ENCODE results near the gene ZFP36L1.

The ZFP36L1 gene, protein sequence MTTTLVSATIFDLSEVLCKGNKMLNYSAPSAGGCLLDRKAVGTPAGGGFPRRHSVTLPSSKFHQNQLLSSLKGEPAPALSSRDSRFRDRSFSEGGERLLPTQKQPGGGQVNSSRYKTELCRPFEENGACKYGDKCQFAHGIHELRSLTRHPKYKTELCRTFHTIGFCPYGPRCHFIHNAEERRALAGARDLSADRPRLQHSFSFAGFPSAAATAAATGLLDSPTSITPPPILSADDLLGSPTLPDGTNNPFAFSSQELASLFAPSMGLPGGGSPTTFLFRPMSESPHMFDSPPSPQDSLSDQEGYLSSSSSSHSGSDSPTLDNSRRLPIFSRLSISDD

DNA sequence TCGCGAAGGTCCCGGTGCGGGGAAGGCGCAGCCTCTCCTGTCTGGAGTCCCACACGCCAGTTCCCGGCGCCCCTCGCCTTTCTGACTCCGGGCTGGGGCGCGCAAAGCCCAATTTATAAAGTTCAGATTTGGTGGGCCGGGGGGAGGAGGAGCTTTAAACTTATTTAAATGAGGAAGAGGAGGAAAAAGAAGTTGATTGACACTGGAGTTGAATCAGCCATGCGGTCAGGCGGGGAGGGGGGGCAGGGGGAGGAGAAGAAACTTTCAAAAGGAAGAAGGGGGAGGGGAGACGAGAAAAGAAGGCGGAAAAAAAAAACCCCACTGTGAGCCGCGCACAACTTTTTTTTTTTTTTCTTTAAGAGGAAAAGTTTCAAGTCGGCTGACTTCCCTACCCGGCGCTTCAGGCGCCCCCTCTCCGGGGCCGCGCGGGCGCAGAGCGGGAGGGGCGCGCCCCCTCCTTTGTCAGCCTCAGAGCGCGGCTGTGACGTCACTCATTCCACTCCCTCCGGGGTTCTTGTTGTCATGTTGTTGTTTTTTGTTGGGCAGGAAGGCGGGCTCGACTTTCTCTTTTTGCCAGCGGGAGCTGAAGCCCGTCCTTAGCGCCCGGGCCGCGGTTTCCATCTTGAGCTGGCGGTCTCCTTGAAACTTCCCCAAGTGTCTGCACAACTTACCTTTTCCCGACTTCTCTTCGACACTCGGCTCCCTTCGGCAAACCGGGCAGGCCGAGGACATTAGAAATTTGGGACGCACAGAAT lies at the start of gene ZFP36L1:
Gene ZFP36L1, minus strand, starts transcription at position 89 of the 755 bp plus-strand sequence. CDS start 129 bp downstream, outside the sequence.
- no peak for DNase-seq

DNA sequence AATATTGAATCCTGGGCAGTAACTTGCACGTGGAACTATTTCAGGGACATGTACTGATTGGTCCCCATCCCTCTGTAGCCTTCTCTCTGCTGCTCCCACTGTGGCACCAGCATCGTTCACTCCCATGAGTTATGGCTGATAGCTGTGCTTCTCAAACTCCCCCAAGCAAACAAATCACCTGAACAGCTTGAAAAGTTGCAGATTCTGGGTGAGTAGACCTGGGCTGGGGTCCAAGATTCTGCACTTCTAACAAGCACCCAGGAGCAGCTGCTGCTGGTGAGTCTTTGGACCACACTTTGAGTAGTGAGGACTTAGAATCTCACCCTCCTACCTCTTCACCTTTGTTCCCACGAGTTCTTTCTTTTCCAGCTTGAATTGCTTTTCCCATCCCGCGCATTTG lies 49.4 kb upstream of the ZFP36L1 start:
- DNase-seq = no peak

DNA sequence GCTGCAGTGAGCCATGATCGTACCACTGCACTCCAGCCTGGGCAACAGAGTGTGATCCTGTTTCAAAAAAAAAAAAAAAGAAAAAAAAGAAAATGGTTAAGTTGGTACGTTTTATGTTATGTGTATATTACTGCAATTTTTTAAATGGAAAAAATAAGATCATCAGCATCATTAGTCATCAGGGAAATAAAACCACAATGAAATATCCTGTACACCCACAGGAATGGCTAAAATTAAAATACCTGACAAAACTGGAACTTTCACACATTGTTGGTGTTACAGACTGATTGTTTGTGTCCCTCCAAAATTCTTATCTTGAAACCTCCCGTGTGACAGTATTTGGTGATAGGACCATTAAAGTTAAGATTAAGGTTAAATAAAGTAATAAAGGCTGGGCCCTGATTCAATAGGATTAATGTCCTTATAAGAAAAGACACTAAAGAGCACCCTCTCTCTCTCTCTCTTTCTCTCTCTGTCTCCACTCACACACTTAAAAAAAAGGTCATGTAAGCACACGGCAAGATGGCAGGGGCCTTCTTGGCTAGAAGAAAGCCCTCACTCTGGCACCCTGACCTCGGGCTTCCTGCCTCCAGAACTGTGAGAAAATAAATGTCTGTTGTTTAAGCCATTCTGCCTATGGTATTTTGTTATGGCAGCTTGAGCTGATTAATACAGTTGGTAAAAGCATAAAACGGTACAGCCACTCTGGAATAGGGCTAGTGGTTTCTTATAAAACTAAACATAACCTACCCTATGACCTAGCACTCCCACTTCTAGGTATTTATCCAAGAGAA lies 48.3 kb upstream of the ZFP36L1 start:
- DNase-seq = no peak

DNA sequence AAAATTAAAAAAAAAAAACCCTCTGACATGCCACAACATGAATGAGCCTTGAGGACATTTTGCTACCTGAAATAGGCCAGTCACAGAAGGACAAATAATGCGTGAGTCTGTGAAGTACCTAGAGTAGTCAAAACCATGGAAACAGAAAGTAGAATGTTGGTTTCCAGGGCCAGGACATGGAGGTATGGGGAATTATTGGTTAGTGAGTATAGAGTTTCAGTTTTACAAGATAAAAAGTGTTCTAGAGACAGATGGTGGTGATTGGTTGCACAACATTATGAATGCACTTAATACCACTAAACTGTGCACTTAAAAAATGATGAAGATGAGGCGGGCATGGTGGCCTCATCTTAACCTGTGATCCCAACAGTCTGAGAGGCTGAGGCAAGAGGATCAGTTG lies 47.6 kb upstream of the ZFP36L1 start:
- DNase-seq = no peak

DNA sequence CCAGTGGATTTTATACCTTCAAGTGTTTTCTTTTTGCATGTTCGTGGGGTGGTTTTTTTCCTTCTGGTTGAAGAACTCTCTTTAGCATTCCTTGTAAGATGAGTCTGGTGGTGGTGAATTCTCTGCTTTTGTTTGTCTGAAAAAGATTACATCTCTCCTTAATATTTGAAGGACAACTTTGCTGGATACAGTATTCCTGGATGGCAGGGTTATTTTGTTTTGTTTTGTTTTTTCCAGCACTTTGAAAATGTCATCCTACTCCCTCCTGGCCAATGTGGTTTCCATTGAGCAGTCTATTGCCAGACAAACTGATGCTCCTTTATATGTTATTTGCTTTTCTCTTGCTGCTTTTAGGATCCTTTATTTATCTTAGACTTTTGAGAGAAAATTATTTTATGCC lies 43.2 kb upstream of the ZFP36L1 start:
- DNase-seq = no peak

DNA sequence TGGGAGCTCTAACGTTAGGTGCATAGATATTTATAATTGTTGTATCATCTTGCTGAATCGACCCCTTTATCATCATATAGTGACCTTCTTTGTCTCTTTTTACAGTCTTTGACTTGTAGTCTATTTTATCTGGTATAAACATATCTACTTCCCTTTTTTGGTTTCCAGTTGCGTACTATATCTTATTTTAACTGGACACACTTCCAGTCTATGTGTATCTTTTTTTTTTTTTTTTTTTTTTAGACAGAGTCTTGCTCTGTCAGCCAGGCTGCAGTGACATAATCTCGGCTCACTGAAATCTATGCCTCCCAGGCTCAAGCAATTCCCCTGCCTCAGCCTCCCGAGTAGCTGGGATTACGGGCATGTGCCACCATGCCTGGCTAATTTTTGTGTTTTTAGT lies 41.9 kb upstream of the ZFP36L1 start:
- no peak for DNase-seq

DNA sequence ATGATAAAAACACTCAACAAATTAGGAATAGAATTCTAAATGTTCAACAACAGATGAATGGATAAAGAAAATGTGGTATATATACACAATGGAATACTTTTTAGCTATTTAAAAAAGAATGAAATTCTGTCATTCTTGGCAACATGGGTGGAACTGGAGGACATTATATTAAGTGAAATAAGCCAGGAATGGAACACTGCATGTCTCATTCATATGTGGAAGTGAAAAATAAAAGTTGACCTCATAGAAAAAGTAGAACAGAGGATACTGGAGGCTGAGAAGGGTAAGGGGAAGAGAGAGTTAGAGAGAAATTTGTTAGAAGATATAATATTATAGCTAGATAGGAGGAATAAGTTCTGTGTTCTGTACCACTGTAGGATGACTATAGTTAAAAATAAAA lies 35.8 kb upstream of the ZFP36L1 start:
- no peak for DNase-seq

DNA sequence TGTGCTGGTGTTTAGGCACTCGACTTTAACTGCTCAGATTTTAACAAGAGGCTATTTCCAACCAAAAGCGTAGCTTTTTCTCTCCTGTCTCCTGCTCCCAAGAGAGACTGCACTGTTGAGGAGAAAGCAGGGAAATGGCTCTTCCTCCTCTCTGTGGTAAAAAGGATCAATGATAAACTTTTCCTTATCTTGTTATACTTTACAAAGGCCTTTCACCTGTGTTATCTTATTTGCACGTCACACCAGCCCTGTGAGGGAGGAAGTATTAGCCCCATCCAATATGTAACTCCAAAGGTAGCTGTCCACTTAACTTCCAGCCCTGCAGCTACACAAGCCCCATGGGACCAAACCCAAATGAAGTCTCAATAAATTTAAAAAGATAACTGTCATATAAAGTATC lies 32.9 kb upstream of the ZFP36L1 start:
- no peak for DNase-seq

DNA sequence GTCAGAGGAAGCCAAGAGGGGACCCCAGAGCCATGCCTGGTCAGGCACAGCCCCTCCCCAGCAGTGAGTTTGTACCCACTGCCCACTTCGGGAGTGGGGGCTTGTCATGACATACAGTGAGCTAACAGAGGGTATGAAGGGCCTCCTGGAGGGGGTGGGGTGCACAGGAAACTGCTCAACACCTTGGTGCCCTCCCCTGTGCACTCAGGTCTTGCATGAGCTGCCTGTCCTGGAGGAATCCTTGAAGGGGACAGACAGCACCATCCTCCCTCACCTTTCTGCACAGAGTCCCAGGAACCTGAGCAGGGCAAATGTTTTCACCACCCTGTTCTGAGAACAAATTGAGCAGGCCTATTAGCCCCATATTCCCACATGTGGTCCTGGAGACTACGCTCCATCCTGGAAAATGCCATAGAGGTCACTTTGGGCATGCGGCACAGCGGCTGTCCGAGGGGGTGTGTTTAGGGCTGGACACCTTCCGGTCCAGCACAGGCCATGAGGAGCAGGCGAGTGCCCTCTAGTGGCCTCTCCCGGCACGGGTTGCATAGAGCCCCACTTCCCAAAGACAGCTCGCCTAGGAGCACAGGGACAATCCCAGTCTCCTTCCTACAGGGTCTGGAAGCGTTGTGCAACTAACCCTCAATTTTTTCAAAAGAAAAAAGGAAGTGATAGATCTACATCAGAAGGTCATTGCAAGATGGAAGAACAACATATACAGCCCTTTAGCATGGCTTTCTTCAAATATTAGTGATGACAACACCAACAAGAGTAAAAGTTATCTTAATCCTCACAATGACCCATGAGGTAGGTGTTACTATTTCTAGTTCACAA lies 31.9 kb upstream of the ZFP36L1 start:
- no peak for DNase-seq

DNA sequence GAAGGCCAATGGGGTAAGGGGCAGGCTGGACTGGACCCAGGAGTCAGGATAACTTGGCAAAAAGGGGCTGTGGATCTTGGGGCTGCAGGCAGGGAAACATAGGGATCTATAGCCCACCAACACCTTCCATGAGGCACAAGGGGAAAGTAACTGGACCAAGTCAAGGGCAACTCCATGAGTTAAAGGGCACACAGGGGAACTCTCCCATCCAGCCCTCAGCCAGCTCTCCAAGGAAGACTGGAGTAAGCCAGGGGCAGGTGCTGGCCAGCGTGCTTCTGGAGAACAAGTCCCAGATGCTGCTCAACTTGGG lies 31.3 kb upstream of the ZFP36L1 start:
- no peak for DNase-seq

DNA sequence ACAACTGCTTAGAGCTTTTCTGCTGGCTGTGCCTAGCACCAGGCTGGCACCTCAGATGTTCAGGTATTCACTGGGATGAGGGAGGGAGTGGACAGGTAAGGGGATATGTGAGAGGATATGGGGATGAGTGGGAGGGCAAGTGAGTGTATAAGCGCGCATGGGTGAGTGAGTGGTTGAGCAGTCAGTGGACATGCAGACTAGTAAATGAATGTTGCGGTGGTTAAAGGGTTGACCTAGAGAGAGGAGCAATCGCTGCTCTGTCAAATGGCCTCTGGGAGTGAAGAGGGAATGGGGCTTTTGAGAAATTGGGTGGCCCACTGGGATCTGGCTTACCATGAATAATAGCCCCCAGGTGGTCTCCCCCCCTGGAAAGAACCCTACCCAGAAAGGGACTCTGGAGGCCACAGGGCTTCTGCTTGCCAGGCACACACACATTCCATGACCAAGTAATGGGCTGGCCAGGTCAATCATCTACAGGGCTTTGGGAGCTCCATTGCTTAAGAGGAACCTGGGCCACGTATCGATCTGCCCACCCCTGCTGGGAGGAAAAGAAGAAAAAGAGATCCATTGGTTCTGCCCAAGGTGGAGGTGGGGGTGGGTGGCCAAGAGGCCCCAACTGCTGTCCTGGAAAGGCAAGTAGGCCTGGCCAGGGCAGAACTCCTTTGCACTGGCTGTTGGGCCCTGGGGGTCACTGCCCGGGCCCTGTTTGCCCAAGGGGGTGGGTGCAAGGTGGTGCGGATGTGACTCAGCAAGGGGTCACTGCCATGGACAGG lies 30.8 kb upstream of the ZFP36L1 start:
- no peak for DNase-seq

DNA sequence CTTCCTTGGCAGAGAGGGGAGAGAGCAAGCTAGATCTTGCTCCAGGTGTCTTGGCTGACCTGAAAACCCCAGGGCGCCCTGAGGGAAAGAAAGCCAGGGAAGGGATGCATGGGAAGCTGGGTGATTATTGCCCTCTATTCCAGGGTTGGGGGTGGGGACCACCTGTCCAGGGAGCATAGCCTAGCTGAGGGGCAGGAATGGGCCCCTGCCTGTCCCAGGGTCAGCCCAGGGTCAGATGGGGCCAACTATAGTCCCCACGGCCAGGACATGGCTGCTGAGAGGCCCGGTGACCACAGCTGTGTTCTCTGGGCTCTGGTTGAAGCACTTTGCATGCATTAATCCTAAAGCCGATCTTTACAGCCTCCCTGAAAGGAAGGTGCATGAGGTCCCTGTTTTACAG lies 30.1 kb upstream of the ZFP36L1 start:
- DNase-seq = no peak

DNA sequence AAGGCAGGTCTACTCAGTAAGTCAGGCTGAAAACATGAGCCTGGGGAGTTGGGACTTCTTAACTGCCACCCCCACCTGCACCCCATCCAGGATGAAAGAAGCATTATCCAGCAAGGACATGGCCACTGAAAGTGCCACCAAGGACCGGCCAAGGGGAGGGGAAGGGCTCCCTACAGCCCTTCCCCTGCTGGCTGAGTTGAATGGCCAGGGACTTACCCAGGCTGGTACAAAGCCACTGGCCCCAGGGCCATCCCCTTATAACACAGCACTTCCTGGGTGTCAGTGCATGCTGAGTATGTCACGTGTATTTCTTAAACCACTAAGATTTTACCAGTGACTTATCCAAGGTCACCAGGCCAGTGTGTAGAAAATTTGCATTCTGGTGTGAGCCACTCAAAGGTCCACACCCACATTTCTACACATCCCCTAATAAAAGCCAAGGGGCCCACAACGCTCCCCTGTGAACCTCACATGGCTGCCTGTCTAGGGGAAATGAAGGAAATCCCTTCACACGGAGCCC lies 29.3 kb upstream of the ZFP36L1 start:
- DNase-seq = no peak

DNA sequence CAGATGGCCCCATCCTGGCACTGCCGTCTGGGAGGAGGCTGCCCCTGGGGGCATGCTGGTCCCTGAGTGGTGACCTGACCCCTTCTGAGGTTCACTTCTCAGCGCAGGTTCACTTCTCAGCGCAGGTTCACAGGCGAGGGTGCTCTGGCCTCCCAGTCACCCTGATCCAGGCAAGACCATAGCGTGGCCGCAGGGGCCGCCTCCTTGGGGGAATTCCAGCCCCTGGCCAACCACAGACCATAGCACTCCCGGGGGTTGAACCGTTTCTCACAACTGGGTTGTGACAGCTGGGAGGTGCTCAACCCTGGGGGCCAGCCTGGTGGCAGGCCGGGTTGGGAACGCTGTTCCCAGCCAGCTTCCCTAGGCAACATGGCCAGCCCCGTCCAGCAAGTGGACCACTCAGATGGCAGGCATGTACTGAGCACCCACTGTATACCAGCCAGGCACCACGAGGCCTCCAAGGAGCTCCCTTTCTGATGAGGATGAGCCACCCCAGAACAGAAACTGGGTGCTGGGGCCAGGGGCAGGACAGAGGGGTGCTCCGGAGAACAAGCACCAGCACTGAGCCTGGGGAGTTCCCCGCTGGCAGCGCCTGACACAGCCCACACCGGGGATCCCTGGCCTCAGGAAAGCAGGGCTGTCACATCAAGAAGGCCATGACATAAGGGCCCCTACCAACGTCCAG lies 28.3 kb upstream of the ZFP36L1 start:
- no peak for DNase-seq

DNA sequence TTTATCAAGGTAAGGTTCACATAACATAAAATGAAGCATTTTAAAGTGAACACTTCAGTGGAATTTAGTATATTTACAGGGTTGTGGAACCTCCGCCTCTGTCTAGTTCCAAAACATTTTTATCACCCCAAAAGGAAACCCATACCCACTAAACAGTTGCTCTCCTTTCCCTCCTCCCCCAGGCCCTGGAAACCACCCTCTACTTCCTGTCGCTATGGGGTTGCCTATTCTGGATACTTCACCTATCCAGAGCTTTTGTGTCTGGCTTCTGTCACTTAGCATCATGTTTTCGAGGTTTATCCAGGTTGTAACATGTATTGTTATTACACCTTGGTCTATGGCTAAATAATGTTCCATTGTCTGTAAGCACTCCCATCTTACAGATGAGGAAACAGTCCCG lies 27.7 kb upstream of the ZFP36L1 start:
- no peak for DNase-seq

DNA sequence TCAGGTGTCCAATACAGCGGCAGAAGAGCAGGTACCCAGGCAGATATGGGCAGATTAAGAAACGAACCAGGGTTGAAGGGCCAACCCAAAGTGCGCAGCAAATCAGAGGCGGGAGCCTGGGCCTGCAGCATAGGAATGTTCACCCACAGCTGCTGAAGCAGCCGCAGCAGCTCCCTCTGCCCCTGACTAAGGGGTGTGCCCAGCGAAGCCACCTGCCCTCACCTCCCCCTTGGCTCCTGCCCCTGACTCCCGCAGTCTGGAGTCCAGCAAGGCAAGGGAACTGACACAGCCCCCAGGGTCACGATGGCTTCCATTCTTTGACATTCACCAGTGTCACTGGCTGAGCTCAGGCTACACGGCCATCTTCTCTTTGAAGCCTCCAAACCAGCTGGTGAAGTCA lies 27.3 kb upstream of the ZFP36L1 start:
- no peak for DNase-seq

DNA sequence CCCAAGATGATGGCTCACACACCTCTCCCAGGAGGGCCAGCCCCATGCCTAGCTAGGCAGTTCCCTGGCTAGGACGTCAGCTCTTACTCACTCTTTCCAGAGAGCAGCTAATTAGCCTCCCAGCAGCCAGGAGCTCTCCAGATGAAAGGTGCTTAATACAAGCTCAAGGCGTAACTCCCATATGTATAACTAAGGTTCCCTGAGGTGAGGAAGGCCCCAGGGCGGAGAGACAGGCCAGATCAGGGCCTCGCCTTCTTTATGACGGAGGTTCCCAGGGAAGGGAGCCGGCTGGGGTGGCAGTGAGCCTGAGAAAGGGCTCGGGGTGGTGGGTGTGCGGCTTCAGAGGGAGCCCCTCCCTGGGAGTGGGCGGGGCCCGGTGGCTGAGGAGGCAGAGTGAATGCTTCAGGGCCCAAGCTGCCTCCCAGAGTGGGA lies 26.4 kb upstream of the ZFP36L1 start:
- DNase-seq = no peak

DNA sequence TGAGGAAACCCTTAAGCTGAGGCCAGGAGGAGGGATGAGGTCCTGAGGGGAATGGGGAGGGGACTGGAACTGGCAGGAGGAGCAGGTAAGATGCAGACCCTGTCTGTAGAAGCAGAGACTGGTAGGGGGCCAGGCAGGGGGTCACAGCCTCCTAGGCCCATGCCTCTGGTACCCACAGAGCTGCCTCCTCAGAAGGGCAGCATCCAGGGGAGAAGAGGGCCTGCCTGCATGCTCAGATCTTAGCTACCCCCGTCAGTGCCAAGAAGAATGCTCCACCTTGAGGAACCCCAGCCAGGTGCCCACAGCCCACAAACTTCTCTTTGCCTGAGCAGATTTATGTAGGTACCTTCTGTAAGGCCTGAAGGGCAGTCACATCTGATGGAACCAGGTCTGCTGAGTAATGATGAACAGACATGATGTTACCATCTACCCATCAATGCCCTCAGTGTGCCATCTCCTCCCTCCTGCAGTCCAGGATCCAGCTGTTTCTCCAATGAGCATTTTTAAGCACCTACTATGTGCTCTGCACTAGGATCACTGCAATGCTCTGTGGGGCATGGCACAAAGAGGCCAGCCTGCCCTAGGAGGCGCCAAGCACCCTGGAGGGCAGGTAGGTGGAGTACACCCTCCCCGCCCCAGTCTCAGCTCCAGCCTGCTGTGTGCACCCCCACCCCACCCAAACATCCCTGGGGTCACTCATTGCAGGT lies 24.8 kb upstream of the ZFP36L1 start:
- no peak for DNase-seq

DNA sequence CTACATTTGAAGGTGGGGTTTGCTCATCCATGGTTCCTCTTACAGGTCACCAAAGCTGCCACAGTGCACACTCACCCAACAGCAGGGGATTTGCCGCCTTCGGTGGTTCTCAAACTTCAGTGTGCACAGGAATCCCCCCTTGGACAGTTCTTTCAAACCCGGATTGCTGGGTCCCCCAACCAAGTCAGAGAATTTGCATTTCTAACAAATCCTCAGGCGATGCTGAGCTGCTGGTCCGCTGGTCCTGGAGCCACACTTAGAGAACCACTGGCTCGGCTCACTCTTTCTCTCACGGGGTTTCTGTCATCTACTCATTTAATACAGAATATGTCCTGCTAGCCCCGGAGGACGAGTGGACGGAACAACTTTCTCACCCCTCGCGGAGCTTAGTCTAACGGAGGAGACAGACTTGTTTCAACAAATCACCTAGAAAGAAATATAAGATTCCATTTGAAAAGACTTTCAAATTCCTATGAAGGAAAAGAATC lies 24.1 kb upstream of the ZFP36L1 start:
- DNase-seq = no peak

DNA sequence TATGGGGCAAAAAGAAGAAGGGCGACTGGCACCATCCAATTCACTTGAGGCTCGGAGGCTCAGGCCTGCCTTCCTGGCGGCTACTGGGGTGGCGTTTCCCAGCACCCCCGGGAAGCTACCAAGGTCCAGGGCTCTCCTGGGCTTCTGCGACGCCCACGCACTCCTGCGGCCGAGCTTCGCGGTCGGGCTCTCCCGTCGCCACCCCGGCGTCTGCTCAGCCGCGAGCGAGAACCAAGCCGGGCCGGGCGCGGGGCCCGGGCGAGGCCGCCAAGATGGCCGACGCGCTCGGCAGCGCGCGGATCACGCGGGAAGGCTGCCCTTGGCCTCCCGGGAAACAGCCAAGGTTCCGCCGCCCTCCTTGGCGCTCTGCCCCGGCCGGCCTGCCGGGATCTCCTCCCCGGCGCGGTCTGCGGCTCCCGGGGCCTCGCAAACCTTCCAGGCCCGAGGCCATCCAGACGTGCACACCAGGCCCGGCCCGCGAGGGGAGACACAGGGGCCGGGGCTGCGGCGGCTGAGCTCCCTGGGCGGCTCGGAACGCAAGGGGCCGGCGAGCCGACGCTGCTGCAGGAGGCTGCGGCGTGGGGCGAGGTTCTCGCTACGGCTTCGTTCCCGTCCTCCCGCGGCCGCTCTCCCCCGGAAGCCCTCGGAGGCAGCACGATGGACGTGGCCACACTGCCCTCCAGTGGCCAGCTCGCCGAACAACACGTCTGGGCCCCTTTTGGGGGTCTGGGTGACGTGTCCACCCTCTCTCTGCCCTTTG lies 23.5 kb upstream of the ZFP36L1 start:
- DNase-seq = no peak
